ENCODE measurements around the gene ARL6IP1.

The ARL6IP1 gene

GRCh38 chr16:18805257-18805773 is 4.0 kb upstream of the ARL6IP1 start:
- Histone ChIP-seq H3K4me3 (ENCODE audit: low read length, poor library complexity, severe bottlenecking) (no peak overlapping the region), H3K36me3 (ENCODE audit: insufficient read depth, low read length) (peaks cover 33% of the 10 kb centered on the region), H3K9me3 (ENCODE audit: insufficient read depth, low read depth, low read length) (no peaks in the 10 kb centered on the region), H3K79me2 (ENCODE audit: insufficient read depth, low read length) (peaks cover 13% of the 10 kb centered on the region), H3K4me1 (ENCODE audit: insufficient read depth, low read length, poor library complexity, severe bottlenecking) (peaks cover 21% of the 10 kb centered on the region), H4K20me1 (ENCODE audit: insufficient read depth, low read length, poor library complexity, severe bottlenecking) (peaks cover 4% of the 10 kb centered on the region), H3K4me2 (ENCODE audit: low read depth, low read length, poor library complexity, severe bottlenecking) (no peak overlapping the region), H2AFZ (ENCODE audit: low read length) (no peak overlapping the region), H3K9me2 (replicated peaks; ENCODE audit: low read depth, low read length) (no peaks in the 10 kb centered on the region), H3K27me3 (ENCODE audit: insufficient read depth, low read length, poor library complexity, severe bottlenecking) (no peaks in the 10 kb centered on the region), H3K9ac (ENCODE audit: low read depth, low read length, poor library complexity, severe bottlenecking) (no peak overlapping the region), H3F3A (ENCODE audit: low read depth) (no peaks in the 10 kb centered on the region)
- TF ChIP-seq CTCF (conservative IDR thresholded peaks at IDR 0.05; ENCODE audit: low read length) (no peak), EZH2phosphoT487 (IDR thresholded peaks at IDR 0.05; ENCODE audit: borderline replicate concordance) (no peak)

GRCh38 chr16:18804540-18804939 is 3.2 kb upstream of the ARL6IP1 start:
- H2AFZ ChIP-seq (ENCODE audit: low read length), result no peak overlapping the region
- H3F3A ChIP-seq (ENCODE audit: low read depth), result no peaks in the 10 kb centered on the region
- peaks cover 26% of the 10 kb centered on the region for H3K36me3 ChIP-seq (ENCODE audit: insufficient read depth, low read length)
- peaks cover 11% of the 10 kb centered on the region for H4K20me1 ChIP-seq (ENCODE audit: insufficient read depth, low read length, poor library complexity, severe bottlenecking)
- peaks cover 21% of the 10 kb centered on the region for H3K79me2 ChIP-seq (ENCODE audit: insufficient read depth, low read length)
- no peak overlapping the region for H3K4me3 ChIP-seq (ENCODE audit: low read length, poor library complexity, severe bottlenecking)
- peak overlapping the region; percentile 55 for H3K9ac ChIP-seq (ENCODE audit: low read depth, low read length, poor library complexity, severe bottlenecking)
- H3K9me2 ChIP-seq (replicated peaks; ENCODE audit: low read depth, low read length), result no peaks in the 10 kb centered on the region
- TF ChIP-seq CTCF (conservative IDR thresholded peaks at IDR 0.05; ENCODE audit: low read length), result no peak
- TF ChIP-seq EZH2phosphoT487 (IDR thresholded peaks at IDR 0.05; ENCODE audit: borderline replicate concordance), result no peak
- H3K27me3 ChIP-seq (ENCODE audit: insufficient read depth, low read length, poor library complexity, severe bottlenecking), result no peaks in the 10 kb centered on the region
- peak overlapping the region; percentile 58 for H3K4me2 ChIP-seq (ENCODE audit: low read depth, low read length, poor library complexity, severe bottlenecking)
- H3K9me3 ChIP-seq (ENCODE audit: insufficient read depth, low read depth, low read length), result no peaks in the 10 kb centered on the region
- H3K4me1 ChIP-seq (ENCODE audit: insufficient read depth, low read length, poor library complexity, severe bottlenecking), result peaks cover 22% of the 10 kb centered on the region

GRCh38 chr16:18803569-18804462 is 2.5 kb upstream of the ARL6IP1 start:
- no peaks in the 10 kb centered on the region for H3K9me2 ChIP-seq (replicated peaks; ENCODE audit: low read depth, low read length)
- H3F3A ChIP-seq (ENCODE audit: low read depth), result no peaks in the 10 kb centered on the region
- H3K27me3 ChIP-seq (ENCODE audit: insufficient read depth, low read length, poor library complexity, severe bottlenecking), result no peaks in the 10 kb centered on the region
- peak overlapping the region; percentile 55 for H3K9ac ChIP-seq (ENCODE audit: low read depth, low read length, poor library complexity, severe bottlenecking)
- peaks cover 28% of the 10 kb centered on the region for H3K79me2 ChIP-seq (ENCODE audit: insufficient read depth, low read length)
- no peaks in the 10 kb centered on the region for H3K9me3 ChIP-seq (ENCODE audit: insufficient read depth, low read depth, low read length)
- TF ChIP-seq CTCF (conservative IDR thresholded peaks at IDR 0.05; ENCODE audit: low read length) (no peak), EZH2phosphoT487 (IDR thresholded peaks at IDR 0.05; ENCODE audit: borderline replicate concordance) (no peak)
- H4K20me1 ChIP-seq (ENCODE audit: insufficient read depth, low read length, poor library complexity, severe bottlenecking), result peaks cover 15% of the 10 kb centered on the region
- peaks cover 19% of the 10 kb centered on the region for H3K36me3 ChIP-seq (ENCODE audit: insufficient read depth, low read length)
- H3K4me3 ChIP-seq (ENCODE audit: low read length, poor library complexity, severe bottlenecking), result peak overlapping the region; percentile 26
- H2AFZ ChIP-seq (ENCODE audit: low read length), result no peak overlapping the region
- H3K4me2 ChIP-seq (ENCODE audit: low read depth, low read length, poor library complexity, severe bottlenecking), result peak overlapping the region; percentile 58
- peaks cover 25% of the 10 kb centered on the region for H3K4me1 ChIP-seq (ENCODE audit: insufficient read depth, low read length, poor library complexity, severe bottlenecking)

Data from Loucy (cell line).